ENCODE data around the gene ACSF3. TPM values are rescaled to one million over a fixed set of nuclear protein-coding genes. Genes with fewer than 3 reads are reported as not detected.

ACSF3 gene
- total RNA-seq, 3 donors from 2014 or later = 20.8 to 42.3 (median 40.4) TPM

GRCh38 chr16:89145406-89146161, 51.9 kb downstream of the ACSF3 start:
- TF ChIP-seq POLR2A (IDR thresholded peaks at IDR 0.05) (no peak), CTCF (IDR thresholded peaks at IDR 0.05) (no peak), POLR2AphosphoS5 (IDR thresholded peaks at IDR 0.05) (no peak)
- Histone ChIP-seq H3K4me1 (no peaks in the 10 kb centered on the region), H3K27me3 (no peaks in the 10 kb centered on the region), H3K27ac (no peak overlapping the region), H3K36me3 (peaks cover 6% of the 10 kb centered on the region), H3K9me3 (peaks cover 9 to 10% of the 10 kb centered on the region in 2 donors), H3K4me3 (no peak overlapping the region)
- no peak for DNase-seq (ENCODE audit: low spot score in 2 of 2)
- intact Hi-C loops (cut with DNase I; ENCODE audit: low total_unique reads) = no loop called here

- Histone ChIP-seq H3K4me3 (no peak overlapping the region), H3K27ac (no peak overlapping the region), H3K36me3 (no peaks in the 10 kb centered on the region), H3K27me3 (no peaks in the 10 kb centered on the region), H3K9me3 (peaks cover 9 to 10% of the 10 kb centered on the region in 2 donors), H3K4me1 (no peaks in the 10 kb centered on the region)
- no peak for TF ChIP-seq CTCF (IDR thresholded peaks at IDR 0.05)
- no peak for TF ChIP-seq POLR2AphosphoS5 (IDR thresholded peaks at IDR 0.05)
- no peak for TF ChIP-seq POLR2A (IDR thresholded peaks at IDR 0.05)
- DNase-seq (ENCODE audit: low spot score in 2 of 2) = no peak
- intact Hi-C loops (cut with DNase I; ENCODE audit: low total_unique reads) = no loop called here
These were observed 52.8 kb downstream of the ACSF3 start for GRCh38 chr16:89146211-89147005.

GRCh38 chr16:89147085-89147817, 53.6 kb downstream of the ACSF3 start:
- Histone ChIP-seq H3K36me3 (no peaks in the 10 kb centered on the region), H3K4me3 (no peak overlapping the region), H3K27me3 (no peaks in the 10 kb centered on the region)

GRCh38 chr16:89149386-89149785, 55.7 kb downstream of the ACSF3 start:
- no peaks in the 10 kb centered on the region for H3K36me3 ChIP-seq

More at GRCh38 chr16:89147085-89147817, 53.6 kb downstream of the ACSF3 start:
- TF ChIP-seq POLR2A (IDR thresholded peaks at IDR 0.05) (no peak), POLR2AphosphoS5 (IDR thresholded peaks at IDR 0.05) (no peak), CTCF (IDR thresholded peaks at IDR 0.05) (no peak)
- no peak for DNase-seq (ENCODE audit: low spot score in 2 of 2)
- peaks cover 9 to 10% of the 10 kb centered on the region in 2 donors for H3K9me3 ChIP-seq
- H3K4me1 ChIP-seq = no peaks in the 10 kb centered on the region
- intact Hi-C loops (cut with DNase I; ENCODE audit: low total_unique reads) = no loop called here
- H3K27ac ChIP-seq = no peak overlapping the region

More at GRCh38 chr16:89149386-89149785, 55.7 kb downstream of the ACSF3 start:
- TF ChIP-seq POLR2A (IDR thresholded peaks at IDR 0.05) (no peak), CTCF (IDR thresholded peaks at IDR 0.05) (no peak), POLR2AphosphoS5 (IDR thresholded peaks at IDR 0.05) (no peak)
- intact Hi-C loops (cut with DNase I; ENCODE audit: low total_unique reads) = no loop called here
- H3K4me1 ChIP-seq = peaks cover 0 to 7% of the 10 kb centered on the region in 2 donors
- H3K9me3 ChIP-seq = peaks cover 9 to 10% of the 10 kb centered on the region in 2 donors
- H3K27me3 ChIP-seq = no peaks in the 10 kb centered on the region
- no peak overlapping the region for H3K4me3 ChIP-seq
- no peak for DNase-seq (ENCODE audit: low spot score in 2 of 2)
- H3K27ac ChIP-seq = no peak overlapping the region

All from breast epithelium (tissue), 4 donors.